Breast epithelium (tissue), 4 donors: ENCODE data around the gene CLCN2. TPM values are rescaled to one million over a fixed set of nuclear protein-coding genes. Genes with fewer than 3 reads are reported as not detected.

Experiments used
- DNase-seq, 2 donors: peaks; one replicate each; pipeline ENCODE4 v3.0.0-alpha.2; 2019; ENCODE audit warnings: low spot score in 2 of 2
- H3K27ac ChIP-seq, 2 donors: fragments of 200-600 bp; sonication (generic) in 1 of 2; one replicate each; pipeline ENCODE4 v1.5.1; 2016 to 2019; ENCODE audit warnings: mild to moderate bottlenecking in 1 of 2
- H3K27me3 ChIP-seq, 2 donors: fragments of 200-600 bp; sonication (generic) in 1 of 2; one replicate each; pipeline versions ENCODE4 v1.5.1 to v1.6.0; 2017 to 2019; ENCODE audit warnings: control low read depth in 1 of 2, mild to moderate bottlenecking in 1 of 2
- H3K36me3 ChIP-seq: fragments of 200-600 bp; one replicate; pipeline ENCODE4 v1.5.1; 2019
- H3K4me1 ChIP-seq, 2 donors: fragments of 200-600 bp; sonication (generic); one replicate each; pipeline ENCODE4 v1.5.1; 2016 to 2019; ENCODE audit warnings: control low read depth in 1 of 2
- H3K4me3 ChIP-seq, 3 donors: fragments of 200-600 bp; sonication (generic); 1 replicate in 2 of 3; 2 replicates in 1 of 3; pipeline ENCODE4 v1.5.1; 2016 to 2019; ENCODE audit warnings: mild to moderate bottlenecking in 3 of 3, moderate library complexity in 2 of 3
- H3K9me3 ChIP-seq, 2 donors: fragments of 200-600 bp; sonication (generic) in 1 of 2; one replicate each; pipeline ENCODE4 v1.5.1; 2016 to 2019; ENCODE audit warnings: control low read depth in 1 of 2
- CTCF ChIP-seq, 3 donors: fragments of 450-650 bp; IDR thresholded peaks; one replicate each; pipeline ENCODE4 v1.5.1; 2016 to 2017; ENCODE audit warnings: antibody characterized with exemption in 3 of 3, mild to moderate bottlenecking in 3 of 3, moderate library complexity in 3 of 3
- POLR2A ChIP-seq: fragments of 450-650 bp; IDR thresholded peaks from one replicate; pipeline ENCODE4 v1.6.1; 2016; ENCODE audit warnings: antibody characterized with exemption, mild to moderate bottlenecking, moderate library complexity
- POLR2AphosphoS5 ChIP-seq, 3 donors: sonication (generic); formaldehyde crosslinking; IDR thresholded peaks; one replicate each; pipeline ENCODE4 v1.6.1; 2017; ENCODE audit warnings: antibody characterized with exemption in 3 of 3
- intact Hi-C: fragments of 100-400 bp; cut with DNase I; formaldehyde crosslinking; loops from one replicate; pipeline ENCODE4 v1.15.1; 2023; ENCODE audit warnings: low total_unique reads
- total RNA-seq, 3 donors: library from RNA; depleted of rRNA; stranded (reverse); fragments of >200 nt; gene quantifications; one replicate each; pipeline ENCODE4 v1.1.0, GENCODE V29; 2016

CLCN2 gene
- total RNA-seq, 3 donors from 2014 or later, result 2.1 to 4.2 (median 2.6) TPM

- TF ChIP-seq POLR2A (no peak), POLR2AphosphoS5 (IDR thresholded peaks at IDR 0.05) (no peak)
- H3K36me3 ChIP-seq, result no peaks in the 10 kb centered on the region
- intact Hi-C loops, result no loop called here
- H3K4me1 ChIP-seq, result no peaks in the 10 kb centered on the region
- DNase-seq, result no peak
- H3K27ac ChIP-seq, result peak overlapping the region; percentile 25 to 89
- H3K4me3 ChIP-seq, result peak overlapping the region; percentile 47 to 81 (median 57)
- H3K9me3 ChIP-seq, result no peaks in the 10 kb centered on the region
- no peaks in the 10 kb centered on the region for H3K27me3 ChIP-seq
Measured at GRCh38 chr3:184380627-184381260, 19.3 kb upstream of the CLCN2 start.

GRCh38 chr3:184380185-184380626 lies 18.8 kb upstream of the CLCN2 start:
- H3K4me1 ChIP-seq, result no peaks in the 10 kb centered on the region
- H3K9me3 ChIP-seq, result no peaks in the 10 kb centered on the region
- H3K36me3 ChIP-seq, result no peaks in the 10 kb centered on the region
- peak overlapping the region; percentile 25 to 89 for H3K27ac ChIP-seq
- H3K27me3 ChIP-seq, result no peaks in the 10 kb centered on the region
- intact Hi-C loops, result no loop called here
- TF ChIP-seq POLR2A, result no peak
- TF ChIP-seq POLR2AphosphoS5 (IDR thresholded peaks at IDR 0.05), result no peak
- TF ChIP-seq CTCF (IDR thresholded peaks at IDR 0.05), result no peak
- peak overlapping the region; percentile 47 to 81 (median 57) for H3K4me3 ChIP-seq
- DNase-seq, result no peak

GRCh38 chr3:184379358-184380184 lies 18.2 kb upstream of the CLCN2 start, which contains the start of gene CHRD:
Gene CHRD, plus strand, starts transcription at chr3:184380054. Its CDS starts 265 bp downstream, at chr3:184380319.
- Histone ChIP-seq H3K4me1 (no peaks in the 10 kb centered on the region), H3K9me3 (no peaks in the 10 kb centered on the region), H3K36me3 (no peaks in the 10 kb centered on the region), H3K27me3 (no peaks in the 10 kb centered on the region), H3K27ac (peak within 1 kb of the TSS; percentile 72 to 89), H3K4me3 (peak within 1 kb of the TSS; percentile 47 to 81 (median 57))
- DNase-seq, result no peak
- intact Hi-C loops, result loop anchor here (10.0 kb wide), 1 partner anchor 1255 kb away; no protein-coding TSS in a partner anchor
- TF ChIP-seq POLR2AphosphoS5 (IDR thresholded peaks at IDR 0.05) (no peak), POLR2A (no peak), CTCF (IDR thresholded peaks at IDR 0.05) (no peak)

- intact Hi-C loops, result loop anchor here (10.0 kb wide), 1 partner anchor 1254 kb away; no protein-coding TSS in a partner anchor
- peak overlapping the region; percentile 72 to 89 for H3K27ac ChIP-seq
Measured at GRCh38 chr3:184378651-184379357, 17.4 kb upstream of the CLCN2 start.

More at GRCh38 chr3:184378651-184379357, 17.4 kb upstream of the CLCN2 start:
- TF ChIP-seq POLR2A (no peak), CTCF (IDR thresholded peaks at IDR 0.05) (no peak), POLR2AphosphoS5 (IDR thresholded peaks at IDR 0.05) (no peak)
- Histone ChIP-seq H3K36me3 (no peaks in the 10 kb centered on the region), H3K27me3 (no peaks in the 10 kb centered on the region), H3K4me3 (peak overlapping the region in 2 of 3 donors; percentile 57 to 81), H3K4me1 (no peaks in the 10 kb centered on the region), H3K9me3 (no peaks in the 10 kb centered on the region)
- no peak for DNase-seq
